ENCODE data around the gene PLG. TPM values are rescaled to one million over a fixed set of nuclear protein-coding genes. Genes with fewer than 3 reads are reported as not detected.
A peak's percentile ranks its signal among the peaks of the same experiment; 100 is the strongest.

PLG gene
- total and polyA plus RNA-seq, 3 experiments from 2014 or later: 0.33 TPM; not detected in 2

- Mint-ChIP-seq H3K36me3 (peaks cover 0 to 2% (median 0%) of the 10 kb centered on the region in 3 donors), H3K4me1 (no peaks in the 10 kb centered on the region), H3K27ac (no peak overlapping the region), H3K4me3 (no peak overlapping the region), H3K9me3 (peaks cover 0 to 6% (median under 1%) of the 10 kb centered on the region in 5 donors), H3K27me3 (peaks cover 14 to 57% of the 10 kb centered on the region in 2 donors)
- Histone ChIP-seq H3K9me3 (ENCODE audit: low read length) (no peaks in the 10 kb centered on the region), H3K36me3 (ENCODE audit: insufficient read depth, low read length) (no peaks in the 10 kb centered on the region), H3K27ac (ENCODE audit: low read depth, low read length) (no peak overlapping the region), H3K4me1 (ENCODE audit: insufficient read depth, low read length) (no peaks in the 10 kb centered on the region), H3K4me3 (ENCODE audit: low read length) (no peak overlapping the region), H3K27me3 (ENCODE audit: insufficient read depth, low read length, poor library complexity, severe bottlenecking) (no peaks in the 10 kb centered on the region)
- no peak for DNase-seq
- POLR2A ChIA-PET: no interaction called here
- CTCF ChIA-PET: no interaction called here
Measured at GRCh38 chr6:160755165-160755564, 53.1 kb downstream of the PLG start.

- Histone ChIP-seq H3K36me3 (ENCODE audit: insufficient read depth, low read length) (no peaks in the 10 kb centered on the region), H3K4me1 (ENCODE audit: insufficient read depth, low read length) (no peaks in the 10 kb centered on the region), H3K4me3 (ENCODE audit: low read length) (no peak overlapping the region), H3K27me3 (ENCODE audit: insufficient read depth, low read length, poor library complexity, severe bottlenecking) (no peaks in the 10 kb centered on the region), H3K27ac (ENCODE audit: low read depth, low read length) (no peak overlapping the region), H3K9me3 (ENCODE audit: low read length) (no peaks in the 10 kb centered on the region)
- Mint-ChIP-seq H3K4me1 (no peaks in the 10 kb centered on the region), H3K9me3 (peaks cover 0 to 7% (median 2%) of the 10 kb centered on the region in 5 donors), H3K27ac (no peak overlapping the region), H3K27me3 (peaks cover 14 to 54% of the 10 kb centered on the region in 2 donors), H3K4me3 (no peak overlapping the region), H3K36me3 (peaks cover 0 to 2% (median 0%) of the 10 kb centered on the region in 3 donors)
- DNase-seq: no peak
- ChIA-PET CTCF (no interaction called here), POLR2A (no interaction called here)
Measured at GRCh38 chr6:160756021-160756420, 54.0 kb downstream of the PLG start.

- no peaks in the 10 kb centered on the region for H3K4me1 ChIP-seq (ENCODE audit: insufficient read depth, low read length)
- H3K36me3 ChIP-seq (ENCODE audit: insufficient read depth, low read length): no peaks in the 10 kb centered on the region
- no peak overlapping the region for H3K27ac ChIP-seq (ENCODE audit: low read depth, low read length)
- DNase-seq: no peak
- Mint-ChIP-seq H3K4me3 (no peak overlapping the region), H3K27me3 (peaks cover 14 to 52% of the 10 kb centered on the region in 2 donors), H3K36me3 (peaks cover 0 to 2% (median 0%) of the 10 kb centered on the region in 3 donors), H3K27ac (no peak overlapping the region), H3K4me1 (no peaks in the 10 kb centered on the region), H3K9me3 (peaks cover 2 to 9% (median 7%) of the 10 kb centered on the region in 5 donors)
- no peaks in the 10 kb centered on the region for H3K9me3 ChIP-seq (ENCODE audit: low read length)
- CTCF ChIA-PET: no interaction called here
- POLR2A ChIA-PET: no interaction called here
- no peak overlapping the region for H3K4me3 ChIP-seq (ENCODE audit: low read length)
- no peaks in the 10 kb centered on the region for H3K27me3 ChIP-seq (ENCODE audit: insufficient read depth, low read length, poor library complexity, severe bottlenecking)
Measured at GRCh38 chr6:160756871-160757270, 54.8 kb downstream of the PLG start.

- H3K27me3 Mint-ChIP-seq: peaks cover 22 to 30% of the 10 kb centered on the region in 2 donors
- Histone ChIP-seq H3K36me3 (ENCODE audit: insufficient read depth, low read length) (no peaks in the 10 kb centered on the region), H3K4me3 (ENCODE audit: low read length) (no peak overlapping the region), H3K4me1 (ENCODE audit: insufficient read depth, low read length) (no peaks in the 10 kb centered on the region), H3K9me3 (ENCODE audit: low read length) (no peaks in the 10 kb centered on the region), H3K27me3 (ENCODE audit: insufficient read depth, low read length, poor library complexity, severe bottlenecking) (no peaks in the 10 kb centered on the region), H3K27ac (ENCODE audit: low read depth, low read length) (no peak overlapping the region)
- H3K4me1 Mint-ChIP-seq: peaks cover 0 to 14% (median 0%) of the 10 kb centered on the region in 3 donors
- H3K36me3 Mint-ChIP-seq: no peaks in the 10 kb centered on the region
- peaks cover 5 to 11% (median 9%) of the 10 kb centered on the region in 5 donors for H3K9me3 Mint-ChIP-seq
- DNase-seq: no peak
- POLR2A ChIA-PET: no interaction called here
- CTCF ChIA-PET: no interaction called here
- H3K4me3 Mint-ChIP-seq: no peak overlapping the region
- no peak overlapping the region for H3K27ac Mint-ChIP-seq
Measured at GRCh38 chr6:160764847-160765246, 62.8 kb downstream of the PLG start.

- Mint-ChIP-seq H3K27me3 (peaks cover 22 to 28% of the 10 kb centered on the region in 2 donors), H3K4me3 (no peak overlapping the region), H3K36me3 (no peaks in the 10 kb centered on the region), H3K9me3 (peaks cover 3 to 11% (median 8%) of the 10 kb centered on the region in 5 donors), H3K4me1 (peaks cover 0 to 14% (median 0%) of the 10 kb centered on the region in 3 donors), H3K27ac (no peak overlapping the region)
- Histone ChIP-seq H3K4me1 (ENCODE audit: insufficient read depth, low read length) (no peaks in the 10 kb centered on the region), H3K27me3 (ENCODE audit: insufficient read depth, low read length, poor library complexity, severe bottlenecking) (no peaks in the 10 kb centered on the region), H3K9me3 (ENCODE audit: low read length) (no peaks in the 10 kb centered on the region), H3K36me3 (ENCODE audit: insufficient read depth, low read length) (no peaks in the 10 kb centered on the region), H3K4me3 (ENCODE audit: low read length) (no peak overlapping the region), H3K27ac (ENCODE audit: low read depth, low read length) (no peak overlapping the region)
- ChIA-PET POLR2A (no interaction called here), CTCF (no interaction called here)
- no peak for DNase-seq
Measured at GRCh38 chr6:160765412-160765811, 63.4 kb downstream of the PLG start.

GRCh38 chr6:160766657-160766988 lies 64.6 kb downstream of the PLG start:
- Histone ChIP-seq H3K4me3 (ENCODE audit: low read length) (no peak overlapping the region), H3K4me1 (ENCODE audit: insufficient read depth, low read length) (no peaks in the 10 kb centered on the region), H3K9me3 (ENCODE audit: low read length) (no peaks in the 10 kb centered on the region), H3K36me3 (ENCODE audit: insufficient read depth, low read length) (no peaks in the 10 kb centered on the region), H3K27ac (ENCODE audit: low read depth, low read length) (no peak overlapping the region), H3K27me3 (ENCODE audit: insufficient read depth, low read length, poor library complexity, severe bottlenecking) (no peaks in the 10 kb centered on the region)
- H3K27me3 Mint-ChIP-seq: peaks cover 22 to 28% of the 10 kb centered on the region in 2 donors
- DNase-seq: no peak
- peaks cover 0 to 14% (median 0%) of the 10 kb centered on the region in 3 donors for H3K4me1 Mint-ChIP-seq
- ChIA-PET CTCF (no interaction called here), POLR2A (no interaction called here)
- peaks cover 3 to 8% (median 7%) of the 10 kb centered on the region in 5 donors for H3K9me3 Mint-ChIP-seq
- peak overlapping the region in 1 of 7 donors; percentile 27 for H3K4me3 Mint-ChIP-seq
- H3K36me3 Mint-ChIP-seq: no peaks in the 10 kb centered on the region
- no peak overlapping the region for H3K27ac Mint-ChIP-seq

GRCh38 chr6:160766989-160767646 lies 65.1 kb downstream of the PLG start:
- Mint-ChIP-seq H3K36me3 (no peaks in the 10 kb centered on the region), H3K27me3 (peaks cover 22 to 28% of the 10 kb centered on the region in 2 donors), H3K9me3 (peaks cover 2 to 4% (median 3%) of the 10 kb centered on the region in 5 donors), H3K4me1 (peaks cover 0 to 14% (median 0%) of the 10 kb centered on the region in 3 donors), H3K27ac (no peak overlapping the region), H3K4me3 (peak overlapping the region in 5 of 7 donors; percentile 34 to 74 (median 60))
- H3K9me3 ChIP-seq (ENCODE audit: low read length): no peaks in the 10 kb centered on the region
- ChIA-PET CTCF (interaction anchor here (0.8 kb wide), 1 partner anchor 16 kb away, joined by 3 read pairs; no protein-coding TSS in a partner anchor), POLR2A (no interaction called here)
- H3K4me1 ChIP-seq (ENCODE audit: insufficient read depth, low read length): no peaks in the 10 kb centered on the region
- peak in 2 of 5 donors; percentile 9 for DNase-seq
- no peaks in the 10 kb centered on the region for H3K36me3 ChIP-seq (ENCODE audit: insufficient read depth, low read length)
- H3K27ac ChIP-seq (ENCODE audit: low read depth, low read length): no peak overlapping the region
- no peaks in the 10 kb centered on the region for H3K27me3 ChIP-seq (ENCODE audit: insufficient read depth, low read length, poor library complexity, severe bottlenecking)
- no peak overlapping the region for H3K4me3 ChIP-seq (ENCODE audit: low read length)

GRCh38 chr6:160767647-160768019 lies 65.6 kb downstream of the PLG start:
- Mint-ChIP-seq H3K27me3 (peaks cover 22 to 28% of the 10 kb centered on the region in 2 donors), H3K4me3 (peak overlapping the region in 5 of 7 donors; percentile 34 to 74 (median 60)), H3K4me1 (peaks cover 0 to 14% (median 0%) of the 10 kb centered on the region in 3 donors), H3K9me3 (no peaks in the 10 kb centered on the region), H3K36me3 (no peaks in the 10 kb centered on the region), H3K27ac (no peak overlapping the region)
- Histone ChIP-seq H3K9me3 (ENCODE audit: low read length) (no peaks in the 10 kb centered on the region), H3K27me3 (ENCODE audit: insufficient read depth, low read length, poor library complexity, severe bottlenecking) (no peaks in the 10 kb centered on the region), H3K4me3 (ENCODE audit: low read length) (no peak overlapping the region), H3K36me3 (ENCODE audit: insufficient read depth, low read length) (no peaks in the 10 kb centered on the region), H3K4me1 (ENCODE audit: insufficient read depth, low read length) (no peaks in the 10 kb centered on the region), H3K27ac (ENCODE audit: low read depth, low read length) (no peak overlapping the region)
- DNase-seq: no peak
- POLR2A ChIA-PET: no interaction called here
- CTCF ChIA-PET: interaction anchor here (0.5 to 0.8 kb wide), 2 partner anchors 15 to 705 kb away, joined by 3 read pairs; no protein-coding TSS in a partner anchor

All from CD8-positive, alpha-beta memory T cell (primary cell).